Activated gamma-delta T cell treated with Interleukin-2 at 50 U/mL for 16 hours (primary cell): ENCODE results near the gene DOCK4.
"Not testable (repeated sequence)": the region's sequence is repeated elsewhere in the genome, so short reads cannot be mapped to it uniquely, and the experiment has no call there.

Experiments used
- DNase-seq: peaks from one replicate; pipeline ENCODE4 v3.0.0-alpha.2; 2020

Gene DOCK4

GRCh38 chr7:111937163-111937562, 269.0 kb downstream of the DOCK4 start:
- no peak for DNase-seq

GRCh38 chr7:111933609-111934008, 272.6 kb downstream of the DOCK4 start:
- no peak for DNase-seq

- DNase-seq = no peak
These were observed 274.2 kb downstream of the DOCK4 start for GRCh38 chr7:111931958-111932357.

- DNase-seq = no peak
These were observed 275.1 kb downstream of the DOCK4 start for GRCh38 chr7:111931016-111931517.

- DNase-seq = no peak
These were observed 276.9 kb downstream of the DOCK4 start for GRCh38 chr7:111929264-111929663.

GRCh38 chr7:111927353-111928019, 278.7 kb downstream of the DOCK4 start:
- no peak for DNase-seq

- no peak for DNase-seq
These were observed 285.9 kb downstream of the DOCK4 start for GRCh38 chr7:111920329-111920728.

- DNase-seq = no peak
These were observed 286.5 kb downstream of the DOCK4 start for GRCh38 chr7:111919631-111920179.

- no peak for DNase-seq
These were observed 287.0 kb downstream of the DOCK4 start for GRCh38 chr7:111919164-111919563.

GRCh38 chr7:111918461-111918860, 287.7 kb downstream of the DOCK4 start:
- DNase-seq = no peak

- not testable (repeated sequence) for DNase-seq
These were observed 288.8 kb downstream of the DOCK4 start for GRCh38 chr7:111917404-111917803.

GRCh38 chr7:111914291-111914690, 291.9 kb downstream of the DOCK4 start:
- DNase-seq = no peak

GRCh38 chr7:111911166-111911961, 294.8 kb downstream of the DOCK4 start:
- DNase-seq = no peak

- DNase-seq = no peak
These were observed 295.5 kb downstream of the DOCK4 start for GRCh38 chr7:111910656-111911055.

GRCh38 chr7:111908673-111909072, 297.5 kb downstream of the DOCK4 start:
- DNase-seq = not testable (repeated sequence)

- DNase-seq = no peak
These were observed 302.4 kb downstream of the DOCK4 start for GRCh38 chr7:111903797-111904196.

- DNase-seq = no peak
These were observed 303.2 kb downstream of the DOCK4 start for GRCh38 chr7:111903016-111903415.

- no peak for DNase-seq
These were observed 305.9 kb downstream of the DOCK4 start for GRCh38 chr7:111900283-111900682.

- no peak for DNase-seq
These were observed 311.1 kb downstream of the DOCK4 start for GRCh38 chr7:111895049-111895448.

GRCh38 chr7:111894518-111894917, 311.7 kb downstream of the DOCK4 start:
- DNase-seq = no peak

- no peak for DNase-seq
These were observed 313.0 kb downstream of the DOCK4 start for GRCh38 chr7:111893190-111893589.

- DNase-seq = no peak
These were observed 313.6 kb downstream of the DOCK4 start for GRCh38 chr7:111892588-111892987.

GRCh38 chr7:111887734-111888133, 318.5 kb downstream of the DOCK4 start:
- no peak for DNase-seq

- no peak for DNase-seq
These were observed 320.0 kb downstream of the DOCK4 start for GRCh38 chr7:111886233-111886632.
